ENCODE measurements around the gene DPEP3.

The DPEP3 gene

DNA sequence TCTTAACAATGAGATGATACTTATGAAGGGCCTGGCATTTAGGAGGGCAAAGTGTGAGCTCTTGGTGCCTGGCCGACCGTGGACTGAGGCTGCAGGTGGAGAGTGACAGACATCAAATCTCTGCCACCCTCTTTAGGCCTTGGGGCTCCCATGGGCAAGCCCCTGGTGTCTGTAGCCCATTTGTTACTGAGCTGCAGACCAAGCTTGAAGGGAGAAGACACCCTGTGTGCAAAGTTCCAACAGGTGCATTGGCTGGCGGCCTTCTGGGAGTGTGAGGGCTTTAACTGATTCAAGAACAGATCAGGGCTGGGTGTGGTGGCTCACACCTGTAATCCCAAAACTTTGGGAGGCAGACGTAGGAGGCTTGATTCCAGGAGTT, 47.8 kb downstream of the DPEP3 start:
- H3K79me2 ChIP-seq (ENCODE audit: low read length) = peaks cover 30% of the 10 kb centered on the region
- H3K9me3 ChIP-seq (ENCODE audit: insufficient read depth, low read length) = no peaks in the 10 kb centered on the region
- no peaks in the 10 kb centered on the region for H3K27me3 ChIP-seq (ENCODE audit: low read depth, low read length)
- no peak overlapping the region for H3K9ac ChIP-seq (ENCODE audit: low read length)
- peaks cover 45% of the 10 kb centered on the region for H3K36me3 ChIP-seq (replicated peaks; ENCODE audit: low read depth, low read length)
- no peak overlapping the region for H3K27ac ChIP-seq (ENCODE audit: low read length)
- peaks cover 17% of the 10 kb centered on the region for H4K20me1 ChIP-seq (ENCODE audit: insufficient read depth, low read length)
- H3K4me2 ChIP-seq (ENCODE audit: low read length) = no peak overlapping the region
- no peak overlapping the region for H2AFZ ChIP-seq (ENCODE audit: low read depth, low read length)
- TF ChIP-seq, protein P1, sequence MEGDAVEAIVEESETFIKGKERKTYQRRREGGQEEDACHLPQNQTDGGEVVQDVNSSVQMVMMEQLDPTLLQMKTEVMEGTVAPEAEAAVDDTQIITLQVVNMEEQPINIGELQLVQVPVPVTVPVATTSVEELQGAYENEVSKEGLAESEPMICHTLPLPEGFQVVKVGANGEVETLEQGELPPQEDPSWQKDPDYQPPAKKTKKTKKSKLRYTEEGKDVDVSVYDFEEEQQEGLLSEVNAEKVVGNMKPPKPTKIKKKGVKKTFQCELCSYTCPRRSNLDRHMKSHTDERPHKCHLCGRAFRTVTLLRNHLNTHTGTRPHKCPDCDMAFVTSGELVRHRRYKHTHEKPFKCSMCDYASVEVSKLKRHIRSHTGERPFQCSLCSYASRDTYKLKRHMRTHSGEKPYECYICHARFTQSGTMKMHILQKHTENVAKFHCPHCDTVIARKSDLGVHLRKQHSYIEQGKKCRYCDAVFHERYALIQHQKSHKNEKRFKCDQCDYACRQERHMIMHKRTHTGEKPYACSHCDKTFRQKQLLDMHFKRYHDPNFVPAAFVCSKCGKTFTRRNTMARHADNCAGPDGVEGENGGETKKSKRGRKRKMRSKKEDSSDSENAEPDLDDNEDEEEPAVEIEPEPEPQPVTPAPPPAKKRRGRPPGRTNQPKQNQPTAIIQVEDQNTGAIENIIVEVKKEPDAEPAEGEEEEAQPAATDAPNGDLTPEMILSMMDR (IDR thresholded peaks at IDR 0.05; ENCODE audit: low read depth, low read length) = no peak
- TF ChIP-seq EZH2phosphoT487 (IDR thresholded peaks at IDR 0.05; ENCODE audit: low read depth) = no peak
- peaks cover 33% of the 10 kb centered on the region for H3K4me1 ChIP-seq (ENCODE audit: low read length)
- H3K4me3 ChIP-seq (ENCODE audit: low read length) = no peak overlapping the region

DNA sequence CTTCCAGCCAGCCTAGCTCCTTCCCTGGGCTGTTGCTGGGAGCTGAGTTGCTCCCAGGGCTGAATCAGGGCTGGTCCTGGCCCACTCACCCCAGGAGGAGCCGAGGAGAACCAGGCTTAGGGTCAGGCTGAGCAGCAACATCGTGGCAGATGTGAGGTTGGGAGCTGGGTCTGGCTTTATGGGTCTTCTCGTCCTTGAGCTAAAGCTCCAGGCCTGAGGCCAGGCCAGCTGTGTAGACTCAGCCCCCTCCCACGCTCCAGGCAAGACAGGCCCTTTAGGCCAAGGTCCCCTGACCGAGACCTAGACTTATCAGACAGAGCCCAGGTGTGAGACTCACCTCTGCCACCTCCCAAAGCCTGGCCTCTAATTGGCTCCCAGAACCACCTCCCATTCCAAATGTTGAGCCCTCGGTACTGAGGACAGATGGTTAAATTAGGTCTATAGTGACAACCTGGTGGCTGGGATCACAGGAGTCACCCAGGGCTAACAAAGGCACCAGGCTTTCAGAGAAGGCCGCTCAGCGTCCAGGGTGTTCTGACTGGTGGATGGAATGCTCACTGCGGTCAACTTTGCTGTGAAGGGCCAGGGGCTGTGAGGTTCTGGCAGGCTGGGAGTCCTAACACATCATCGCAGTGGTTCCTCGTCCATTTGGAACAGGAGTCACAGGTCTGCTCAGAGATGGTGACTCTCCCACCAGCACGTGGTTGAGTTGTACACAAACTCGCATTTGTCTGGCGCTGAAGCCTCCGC, 48.4 kb downstream of the DPEP3 start, which contains the start of gene CTRL:
CTRL (minus strand) TSS at position 151 of the 750 bp plus-strand sequence; CDS start at position 141, 10 bp downstream.
- Histone ChIP-seq H4K20me1 (ENCODE audit: insufficient read depth, low read length) (peaks cover 17% of the 10 kb centered on the region), H3K36me3 (replicated peaks; ENCODE audit: low read depth, low read length) (peaks cover 40% of the 10 kb centered on the region), H3K4me2 (ENCODE audit: low read length) (no peak within 1 kb of the TSS), H3K27me3 (ENCODE audit: low read depth, low read length) (no peaks in the 10 kb centered on the region), H3K4me1 (ENCODE audit: low read length) (peaks cover 27% of the 10 kb centered on the region), H2AFZ (ENCODE audit: low read depth, low read length) (no peak within 1 kb of the TSS), H3K27ac (ENCODE audit: low read length) (no peak within 1 kb of the TSS), H3K4me3 (ENCODE audit: low read length) (no peak within 1 kb of the TSS), H3K79me2 (ENCODE audit: low read length) (peaks cover 24% of the 10 kb centered on the region), H3K9me3 (ENCODE audit: insufficient read depth, low read length) (no peaks in the 10 kb centered on the region), H3K9ac (ENCODE audit: low read length) (no peak within 1 kb of the TSS)
- no peak for TF ChIP-seq EZH2phosphoT487 (IDR thresholded peaks at IDR 0.05; ENCODE audit: low read depth)

DNA sequence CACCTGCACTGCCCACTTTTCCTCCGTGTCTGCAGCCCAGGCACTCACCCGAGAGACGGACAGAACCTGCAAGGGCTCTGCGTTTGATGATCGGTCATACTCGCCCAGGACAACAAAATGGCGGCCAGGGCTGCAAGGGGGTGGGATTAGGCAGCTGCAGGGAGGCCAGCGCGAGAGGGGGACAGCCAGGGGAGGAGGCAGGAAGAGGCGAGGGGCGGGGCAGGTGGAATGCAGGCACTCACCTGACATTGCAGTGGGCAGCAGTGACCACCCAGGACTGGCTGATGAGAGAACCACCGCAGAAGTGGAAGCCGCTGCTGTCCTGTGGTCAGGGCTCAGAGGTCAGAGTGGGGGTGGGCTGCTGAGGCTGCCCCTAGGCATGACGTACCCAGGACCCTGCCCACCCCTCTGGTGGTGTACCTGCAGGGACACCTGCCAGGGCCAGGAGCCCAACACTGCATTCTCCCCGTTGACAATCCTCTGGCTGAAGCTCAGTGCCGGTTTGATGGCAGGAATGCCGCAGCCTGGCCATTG, 49.6 kb downstream of the DPEP3 start:
- Histone ChIP-seq H3K36me3 (replicated peaks; ENCODE audit: low read depth, low read length) (peaks cover 35% of the 10 kb centered on the region), H2AFZ (ENCODE audit: low read depth, low read length) (no peak overlapping the region), H3K9ac (ENCODE audit: low read length) (no peak overlapping the region), H3K4me2 (ENCODE audit: low read length) (no peak overlapping the region), H3K9me3 (ENCODE audit: insufficient read depth, low read length) (no peaks in the 10 kb centered on the region), H4K20me1 (ENCODE audit: insufficient read depth, low read length) (peaks cover 17% of the 10 kb centered on the region), H3K27me3 (ENCODE audit: low read depth, low read length) (no peaks in the 10 kb centered on the region), H3K4me1 (ENCODE audit: low read length) (peaks cover 27% of the 10 kb centered on the region), H3K79me2 (ENCODE audit: low read length) (peaks cover 14% of the 10 kb centered on the region), H3K27ac (ENCODE audit: low read length) (no peak overlapping the region), H3K4me3 (ENCODE audit: low read length) (no peak overlapping the region)
- TF ChIP-seq, protein P1 (IDR thresholded peaks at IDR 0.05; ENCODE audit: low read depth, low read length) = no peak
- no peak for TF ChIP-seq EZH2phosphoT487 (IDR thresholded peaks at IDR 0.05; ENCODE audit: low read depth)

DNA sequence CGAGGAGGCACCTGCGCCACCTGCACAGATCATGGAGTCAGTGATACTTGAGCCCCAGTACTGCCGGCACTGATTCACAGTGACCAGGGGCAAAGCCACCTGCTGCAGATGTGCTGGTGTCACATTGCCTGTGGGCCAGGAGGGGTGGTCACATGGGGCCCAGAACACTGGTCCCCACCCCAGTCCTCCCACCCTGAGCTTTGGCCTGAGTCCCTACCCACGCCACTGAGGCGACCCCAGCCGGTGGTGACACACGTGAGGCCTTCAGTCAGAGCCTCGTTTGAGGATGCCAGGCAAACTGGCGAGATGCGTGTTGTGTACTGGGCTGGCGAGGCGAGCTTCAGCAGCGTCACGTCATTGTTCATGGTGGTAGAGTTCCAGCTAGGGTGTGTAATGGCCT, 50.1 kb downstream of the DPEP3 start:
- H3K36me3 ChIP-seq (replicated peaks; ENCODE audit: low read depth, low read length) = peaks cover 32% of the 10 kb centered on the region
- H3K27ac ChIP-seq (ENCODE audit: low read length) = no peak overlapping the region
- no peak overlapping the region for H3K4me3 ChIP-seq (ENCODE audit: low read length)
- no peaks in the 10 kb centered on the region for H3K9me3 ChIP-seq (ENCODE audit: insufficient read depth, low read length)
- H3K27me3 ChIP-seq (ENCODE audit: low read depth, low read length) = no peaks in the 10 kb centered on the region
- H3K9ac ChIP-seq (ENCODE audit: low read length) = no peak overlapping the region
- H4K20me1 ChIP-seq (ENCODE audit: insufficient read depth, low read length) = peaks cover 15% of the 10 kb centered on the region
- H3K4me1 ChIP-seq (ENCODE audit: low read length) = peaks cover 24% of the 10 kb centered on the region
- TF ChIP-seq EZH2phosphoT487 (IDR thresholded peaks at IDR 0.05; ENCODE audit: low read depth) = no peak
- TF ChIP-seq, protein P1 (IDR thresholded peaks at IDR 0.05; ENCODE audit: low read depth, low read length) = no peak
- H3K4me2 ChIP-seq (ENCODE audit: low read length) = no peak overlapping the region
- no peak overlapping the region for H2AFZ ChIP-seq (ENCODE audit: low read depth, low read length)
- peaks cover 9% of the 10 kb centered on the region for H3K79me2 ChIP-seq (ENCODE audit: low read length)
